Fibroblast of lung (primary cell): ENCODE data around the gene PDZD4. TPM values are rescaled to one million over a fixed set of nuclear protein-coding genes. Genes with fewer than 3 reads are reported as not detected.
A peak's percentile ranks its signal among the peaks of the same experiment; 100 is the strongest.

Source experiments
- DNase-seq, 2 donors: peaks; one replicate each; pipeline versions ENCODE4 v3.0.0 to v3.0.0-alpha.2; 2010; ENCODE audit warnings: low read depth in 2 of 2
- H2AFZ ChIP-seq: 2 replicates; pipeline ENCODE4 v1.5.1; 2012; ENCODE audit warnings: low read length, control low read depth, inconsistent platforms
- H3K27ac ChIP-seq: 2 replicates; pipeline ENCODE4 v1.5.1; 2011; ENCODE audit warnings: low read length, control low read depth; ENCODE audit not compliant: insufficient read depth
- H3K27me3 ChIP-seq: 2 replicates; pipeline ENCODE4 v1.5.1; 2011; ENCODE audit warnings: mild to moderate bottlenecking, low read length; ENCODE audit not compliant: control insufficient read depth, insufficient read depth
- H3K36me3 ChIP-seq: 2 replicates; pipeline ENCODE4 v1.5.1; 2011; ENCODE audit warnings: low read length; ENCODE audit not compliant: control insufficient read depth, insufficient read depth
- H3K4me1 ChIP-seq: 2 replicates; pipeline ENCODE4 v1.5.1; 2011; ENCODE audit warnings: low read length; ENCODE audit not compliant: control insufficient read depth, insufficient read depth; ENCODE audit errors: extremely low read depth
- H3K4me2 ChIP-seq: 2 replicates; pipeline ENCODE4 v1.5.1; 2011; ENCODE audit warnings: low read length, control low read depth; ENCODE audit not compliant: insufficient read depth; ENCODE audit errors: extremely low read depth
- H3K4me3 ChIP-seq, 4 experiments: fragments of 200-600 bp in 1 of 4; sonication (generic) in 1 of 4; replicated peaks in 1 of 4; 2 replicates each; pipeline ENCODE4 v1.5.1; 2011 to 2016; ENCODE audit warnings: low read length in 4 of 4, low read depth in 3 of 4, mild to moderate bottlenecking in 3 of 4, control low read depth in 2 of 4, inconsistent platforms in 1 of 4, mixed read lengths in 1 of 4; ENCODE audit not compliant: insufficient read depth in 1 of 4; ENCODE audit errors: control extremely low read depth in 1 of 4
- H3K79me2 ChIP-seq: 2 replicates; pipeline ENCODE4 v1.5.1; 2012; ENCODE audit warnings: mild to moderate bottlenecking, low read length, inconsistent platforms; ENCODE audit not compliant: control insufficient read depth, insufficient read depth
- H3K9ac ChIP-seq: 2 replicates; pipeline ENCODE4 v1.5.1; 2011; ENCODE audit warnings: mild to moderate bottlenecking, low read length, control low read depth; ENCODE audit not compliant: insufficient read depth
- H3K9me3 ChIP-seq: 2 replicates; pipeline ENCODE4 v1.5.1; 2012; ENCODE audit warnings: low read depth, low read length; ENCODE audit not compliant: control insufficient read depth, insufficient read depth
- H4K20me1 ChIP-seq: 2 replicates; pipeline ENCODE4 v1.5.1; 2011; ENCODE audit warnings: low read length; ENCODE audit not compliant: control insufficient read depth, insufficient read depth; ENCODE audit errors: extremely low read depth
- CTCF ChIP-seq, 2 donors: IDR thresholded peaks in 1 of 2; conservative IDR thresholded peaks in 1 of 2; 1 replicate in 1 of 2; 2 replicates in 1 of 2; pipeline ENCODE4 v1.5.1; 2011 to 2012; ENCODE audit warnings: low read length in 2 of 2, control low read depth in 1 of 2, inconsistent platforms in 1 of 2, low read depth in 1 of 2, mild to moderate bottlenecking in 1 of 2
- EZH2 ChIP-seq: IDR thresholded peaks from 2 replicates; pipeline ENCODE4 v1.5.1; 2012; ENCODE audit warnings: low read length, control low read depth, mild to moderate bottlenecking; ENCODE audit errors: missing control alignments
- polyA plus RNA-seq, 2 donors: library from polyadenylated mRNA; depleted of rRNA in 1 of 2; stranded (reverse) in 1 of 2; unstranded in 1 of 2; fragments of >200 nt; gene quantifications; 2 replicates each; pipeline ENCODE4 v1.2.1, GENCODE V29; 2011 to 2012; ENCODE audit warnings: missing spikeins in 1 of 2
- total RNA-seq: library from RNA; depleted of rRNA; stranded (reverse); fragments of >200 nt; gene quantifications from 2 replicates; pipeline ENCODE4 v1.2.1, GENCODE V29; 2014

Gene PDZD4
- total and polyA plus RNA-seq, 2 donors (not counting 1 experiment from before 2014, with no cell fraction given) = under 0.01 to 0.10 TPM

GRCh38 chrX:153821066-153821465 lies 9.3 kb downstream of the PDZD4 start:
- Histone ChIP-seq H3K79me2 (no peaks in the 10 kb centered on the region), H3K27me3 (peaks cover 9% of the 10 kb centered on the region), H3K9me3 (no peaks in the 10 kb centered on the region), H2AFZ (no peak overlapping the region), H3K9ac (no peak overlapping the region), H4K20me1 (no peaks in the 10 kb centered on the region), H3K4me3 (no peak overlapping the region), H3K36me3 (no peaks in the 10 kb centered on the region), H3K27ac (no peak overlapping the region), H3K4me2 (no peak overlapping the region), H3K4me1 (no peaks in the 10 kb centered on the region)
- TF ChIP-seq CTCF (conservative IDR thresholded peaks at IDR 0.05 in 1 of 2, IDR thresholded peaks at IDR 0.05 in 1 of 2; ENCODE audit: low read depth in 1 of 2, low read length in 2 of 2) (no peak), EZH2 (no peak)
- DNase-seq = no peak

DNA sequence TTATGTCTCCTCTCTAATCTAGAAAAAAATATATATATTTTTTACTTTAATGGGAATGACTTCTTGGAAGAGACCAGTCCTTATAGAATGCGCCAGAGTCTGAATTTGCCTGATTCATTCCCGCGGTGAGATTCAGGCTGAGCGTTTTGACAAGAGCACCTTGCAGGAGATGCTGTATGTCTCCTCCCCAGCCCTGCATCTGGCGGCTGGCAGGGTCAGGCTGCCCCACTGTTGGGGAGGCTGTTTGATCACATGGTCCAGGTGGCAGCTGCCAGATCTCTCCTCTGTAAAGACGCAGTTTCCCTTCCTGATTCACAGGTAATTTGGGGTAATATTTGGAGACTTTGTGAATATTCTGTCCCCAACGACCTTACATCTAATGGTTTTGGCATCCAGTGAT lies 9.7 kb downstream of the PDZD4 start:
- DNase-seq = no peak
- no peak overlapping the region for H3K27ac ChIP-seq

GRCh38 chrX:153819384-153820040 lies 10.8 kb downstream of the PDZD4 start:
- peak overlapping the region in 1 of 4 experiments; percentile 30 for H3K4me3 ChIP-seq

More for the DNA sequence above, 9.7 kb downstream of the PDZD4 start:
- H3K27me3 ChIP-seq = peaks cover 9% of the 10 kb centered on the region
- H3K36me3 ChIP-seq = no peaks in the 10 kb centered on the region
- H3K79me2 ChIP-seq = no peaks in the 10 kb centered on the region
- no peak overlapping the region for H3K4me3 ChIP-seq
- H4K20me1 ChIP-seq = no peaks in the 10 kb centered on the region
- H2AFZ ChIP-seq = no peak overlapping the region
- TF ChIP-seq EZH2 (no peak), CTCF (conservative IDR thresholded peaks at IDR 0.05 in 1 of 2, IDR thresholded peaks at IDR 0.05 in 1 of 2; ENCODE audit: low read depth in 1 of 2, low read length in 2 of 2) (no peak)
- no peaks in the 10 kb centered on the region for H3K9me3 ChIP-seq
- H3K9ac ChIP-seq = no peak overlapping the region
- no peak overlapping the region for H3K4me2 ChIP-seq
- H3K4me1 ChIP-seq = no peaks in the 10 kb centered on the region

More at GRCh38 chrX:153819384-153820040, 10.8 kb downstream of the PDZD4 start:
- no peaks in the 10 kb centered on the region for H4K20me1 ChIP-seq
- H3K4me2 ChIP-seq = peak overlapping the region; percentile 35
- H3K36me3 ChIP-seq = no peaks in the 10 kb centered on the region
- no peaks in the 10 kb centered on the region for H3K9me3 ChIP-seq
- no peak overlapping the region for H3K9ac ChIP-seq
- H3K27me3 ChIP-seq = peaks cover 4% of the 10 kb centered on the region
- no peak for TF ChIP-seq CTCF (conservative IDR thresholded peaks at IDR 0.05 in 1 of 2, IDR thresholded peaks at IDR 0.05 in 1 of 2; ENCODE audit: low read depth in 1 of 2, low read length in 2 of 2)
- TF ChIP-seq EZH2 = no peak
- DNase-seq = no peak
- no peak overlapping the region for H3K27ac ChIP-seq
- H2AFZ ChIP-seq = no peak overlapping the region
- H3K79me2 ChIP-seq = no peaks in the 10 kb centered on the region
- H3K4me1 ChIP-seq = no peaks in the 10 kb centered on the region
